Lower leg skin (tissue), 3 donors: ENCODE data around the gene VSIG1.

Experiments
- POLR2A ChIP-seq, 2 donors: fragments of 450-650 bp; IDR thresholded peaks; one replicate each; pipeline ENCODE4 v1.6.1; 2016 to 2017; ENCODE audit warnings: antibody characterized with exemption in 2 of 2, mild to moderate bottlenecking in 1 of 2, moderate library complexity in 1 of 2
- TF ChIP-seq, protein P1 (sequence below), 3 donors: fragments of 450-650 bp; IDR thresholded peaks; one replicate each; pipeline ENCODE4 v1.5.1; 2016; ENCODE audit warnings: antibody characterized with exemption in 3 of 3, mild to moderate bottlenecking in 3 of 3, moderate library complexity in 2 of 3

DNA sequence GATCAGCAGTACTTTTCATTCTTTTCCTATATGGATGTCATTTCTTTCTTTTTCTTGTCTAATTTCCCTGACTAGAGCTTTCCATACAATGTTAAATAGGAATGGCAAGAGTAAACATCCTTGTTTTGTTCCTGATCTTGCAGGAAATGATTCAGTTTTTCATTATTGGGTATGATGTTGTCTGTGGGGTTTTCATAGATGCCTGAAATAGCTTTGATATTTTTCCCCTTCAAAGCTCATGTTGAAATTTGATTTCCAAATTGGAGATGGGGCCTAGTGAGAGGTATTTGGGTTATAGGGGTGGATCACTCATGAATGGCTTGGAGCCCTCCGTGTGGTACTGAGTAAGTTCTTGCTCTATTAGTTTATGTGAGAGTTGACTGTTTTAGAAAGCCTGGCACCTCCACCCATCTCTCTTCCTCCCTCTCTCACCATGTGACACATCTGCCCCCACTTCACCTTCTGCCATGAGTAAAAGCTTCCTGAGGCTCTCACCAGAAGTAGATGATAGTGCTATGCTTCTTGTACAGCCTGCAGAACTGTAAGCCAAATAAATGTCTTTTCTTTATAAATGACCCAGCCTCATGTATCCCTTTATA is 22.3 kb upstream of the VSIG1 start:
- TF ChIP-seq, protein P1, sequence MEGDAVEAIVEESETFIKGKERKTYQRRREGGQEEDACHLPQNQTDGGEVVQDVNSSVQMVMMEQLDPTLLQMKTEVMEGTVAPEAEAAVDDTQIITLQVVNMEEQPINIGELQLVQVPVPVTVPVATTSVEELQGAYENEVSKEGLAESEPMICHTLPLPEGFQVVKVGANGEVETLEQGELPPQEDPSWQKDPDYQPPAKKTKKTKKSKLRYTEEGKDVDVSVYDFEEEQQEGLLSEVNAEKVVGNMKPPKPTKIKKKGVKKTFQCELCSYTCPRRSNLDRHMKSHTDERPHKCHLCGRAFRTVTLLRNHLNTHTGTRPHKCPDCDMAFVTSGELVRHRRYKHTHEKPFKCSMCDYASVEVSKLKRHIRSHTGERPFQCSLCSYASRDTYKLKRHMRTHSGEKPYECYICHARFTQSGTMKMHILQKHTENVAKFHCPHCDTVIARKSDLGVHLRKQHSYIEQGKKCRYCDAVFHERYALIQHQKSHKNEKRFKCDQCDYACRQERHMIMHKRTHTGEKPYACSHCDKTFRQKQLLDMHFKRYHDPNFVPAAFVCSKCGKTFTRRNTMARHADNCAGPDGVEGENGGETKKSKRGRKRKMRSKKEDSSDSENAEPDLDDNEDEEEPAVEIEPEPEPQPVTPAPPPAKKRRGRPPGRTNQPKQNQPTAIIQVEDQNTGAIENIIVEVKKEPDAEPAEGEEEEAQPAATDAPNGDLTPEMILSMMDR (IDR thresholded peaks at IDR 0.05), result no peak
- no peak for TF ChIP-seq POLR2A (IDR thresholded peaks at IDR 0.05)
